ENCODE measurements around the gene EIF2D.

DNA sequence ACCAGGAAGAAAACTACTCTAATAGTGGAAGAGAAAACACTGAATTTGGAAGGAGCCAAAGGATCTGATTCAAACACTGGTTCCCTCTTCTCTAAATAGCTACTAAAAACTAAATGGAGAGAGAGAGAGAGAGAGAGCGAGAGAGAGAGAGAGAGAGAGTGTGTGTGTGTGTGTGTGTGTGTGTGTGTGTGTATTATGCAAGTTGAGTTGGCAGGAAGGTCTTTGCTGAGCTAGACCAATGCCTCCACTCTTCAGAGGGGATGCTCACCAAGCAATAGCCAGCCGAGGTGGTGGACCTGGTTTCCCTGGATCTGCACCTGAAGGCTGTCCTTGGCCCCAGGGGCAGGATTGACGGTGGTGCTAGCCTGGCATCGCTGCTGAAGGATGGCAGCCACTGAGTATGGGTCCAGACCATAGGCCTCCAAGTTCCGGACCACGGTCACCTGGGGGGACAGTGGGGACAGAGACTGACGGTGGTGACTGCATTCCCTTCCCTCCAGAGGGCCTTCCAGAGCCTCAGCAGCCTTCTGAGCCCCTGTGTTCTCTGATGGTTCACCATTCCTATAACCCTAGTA is 18.8 kb downstream of the EIF2D start:
- TF ChIP-seq CTCF (IDR thresholded peaks at IDR 0.05): no peak
- TF ChIP-seq POLR2A (IDR thresholded peaks at IDR 0.05): no peak
